T-helper 1 cell (primary cell): ENCODE data around the gene NBPF26.
A peak's percentile ranks its signal among the peaks of the same experiment; 100 is the strongest.
"Not testable (repeated sequence)": the region's sequence is repeated elsewhere in the genome, so short reads cannot be mapped to it uniquely, and the experiment has no call there.

Experiments used
- DNase-seq, 5 donors: peaks; one replicate each; pipeline ENCODE4 v3.0.0-alpha.2; 2012 to 2020
- total RNA-seq, 4 donors: gene quantifications; one replicate each; lab custom pipeline; 2026; lab: John Stamatoyannopoulos, UW

The NBPF26 gene
- 25.3 to 57.8 (median 40.7) reads per million in 4 donors for total RNA-seq

- DNase-seq, result peak; percentile 58 to 77 (median 73)
These were observed at the start of gene NBPF26 for GRCh38 chr1:120723715-120724402. TSS of gene NBPF26 (plus strand) at chr1:120723945.

- not testable (repeated sequence) for DNase-seq
These were observed 43.5 kb upstream of the NBPF26 start for GRCh38 chr1:120680106-120680819.

- DNase-seq, result not testable (repeated sequence)
These were observed 42.8 kb upstream of the NBPF26 start for GRCh38 chr1:120680938-120681337.

- DNase-seq, result not testable (repeated sequence)
These were observed 39.3 kb upstream of the NBPF26 start for GRCh38 chr1:120684397-120684796.

GRCh38 chr1:120685622-120686021 is 38.1 kb upstream of the NBPF26 start:
- not testable (repeated sequence) for DNase-seq

- not testable (repeated sequence) for DNase-seq
These were observed 36.5 kb upstream of the NBPF26 start for GRCh38 chr1:120687250-120687649.

GRCh38 chr1:120700807-120701562 is 22.8 kb upstream of the NBPF26 start:
- not testable (repeated sequence) for DNase-seq

GRCh38 chr1:120723358-120723714 is 409 bp upstream of the NBPF26 start:
- DNase-seq, result not testable (repeated sequence)

GRCh38 chr1:120724507-120724906 is 762 bp downstream of the NBPF26 start:
- DNase-seq, result not testable (repeated sequence)

GRCh38 chr1:120728811-120729210 is 5.1 kb downstream of the NBPF26 start:
- not testable (repeated sequence) for DNase-seq

GRCh38 chr1:120769090-120769489 is 45.3 kb downstream of the NBPF26 start:
- not testable (repeated sequence) for DNase-seq

- peak in 1 of 5 donors; percentile 44 for DNase-seq
These were observed 81.7 kb downstream of the NBPF26 start for GRCh38 chr1:120805452-120805851.

GRCh38 chr1:120811822-120812221 is 88.1 kb downstream of the NBPF26 start:
- DNase-seq, result peak in 3 of 5 donors; percentile 1 to 16 (median 8)

GRCh38 chr1:120825051-120825450 is 101.3 kb downstream of the NBPF26 start:
- not testable (repeated sequence) for DNase-seq

GRCh38 chr1:120826623-120827022 is 102.9 kb downstream of the NBPF26 start:
- DNase-seq, result not testable (repeated sequence)

- peak; percentile 47 to 69 (median 63) for DNase-seq
These were observed 120.6 kb downstream of the NBPF26 start for GRCh38 chr1:120844186-120844944.

- DNase-seq, result not testable (repeated sequence)
These were observed 121.2 kb downstream of the NBPF26 start for GRCh38 chr1:120844945-120845330.

GRCh38 chr1:120849400-120850286 is 125.9 kb downstream of the NBPF26 start:
- DNase-seq, result peak in 3 of 5 donors; percentile 4 to 29 (median 21)

GRCh38 chr1:120850287-120850536 is 126.5 kb downstream of the NBPF26 start:
- DNase-seq, result peak in 1 of 5 donors; percentile 64

GRCh38 chr1:120850537-120851421 is 127.0 kb downstream of the NBPF26 start:
- DNase-seq, result peak; percentile 68 to 97 (median 77)
